GM19099 (cell line): ENCODE results near the gene TAGLN3.

Experiments used
- POLR2A ChIP-seq: IDR thresholded peaks from 3 replicates; pipeline ENCODE4 v1.6.1; 2011; ENCODE audit warnings: low read depth; ENCODE audit not compliant: insufficient read length; ENCODE audit errors: extremely low read depth

TAGLN3 gene

GRCh38 chr3:111999484-112000324 lies 982 bp downstream of the TAGLN3 start:
- no peak for TF ChIP-seq POLR2A

DNA sequence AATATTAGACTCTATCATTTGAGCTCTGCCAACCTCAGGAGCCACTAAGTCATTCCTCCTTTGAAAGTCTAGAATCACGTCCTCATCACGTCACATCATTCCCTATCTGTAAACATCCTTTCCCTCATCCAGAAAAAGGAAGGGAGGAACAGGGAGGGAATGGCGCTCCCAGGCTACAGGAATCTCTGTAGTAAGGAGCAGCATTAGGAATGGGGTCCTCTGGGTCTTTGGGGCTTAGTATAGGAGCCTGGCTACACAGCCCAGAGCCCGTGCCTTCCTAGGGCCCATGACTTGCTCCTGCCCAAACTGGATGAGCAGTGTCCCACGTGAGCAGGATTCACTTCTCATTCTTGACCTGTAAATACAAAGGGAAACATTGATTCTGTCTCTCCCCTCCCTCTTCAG lies 1.6 kb downstream of the TAGLN3 start:
- TF ChIP-seq POLR2A: no peak

DNA sequence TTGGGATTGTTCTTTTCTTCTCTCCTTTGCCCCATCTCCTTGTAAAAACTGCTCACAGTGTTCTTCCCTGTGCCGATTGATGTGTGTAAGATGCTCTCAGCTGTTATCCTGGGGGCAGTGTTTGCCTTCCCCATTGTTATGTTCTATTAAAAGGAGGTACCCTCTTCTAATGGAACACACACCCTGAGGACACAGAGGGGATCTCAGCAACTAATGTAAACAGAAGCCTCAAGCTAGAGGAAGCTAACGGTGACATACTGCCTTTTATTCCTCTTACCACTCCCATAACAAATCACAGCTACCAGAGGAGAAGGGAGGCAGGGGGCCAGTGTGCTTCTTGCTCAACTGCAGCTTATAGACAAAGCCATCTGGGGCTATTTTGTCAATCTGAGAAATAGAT lies 2.2 kb downstream of the TAGLN3 start:
- no peak for TF ChIP-seq POLR2A

- TF ChIP-seq POLR2A: no peak
Observed at GRCh38 chr3:112001526-112001925, 2.8 kb downstream of the TAGLN3 start.

DNA sequence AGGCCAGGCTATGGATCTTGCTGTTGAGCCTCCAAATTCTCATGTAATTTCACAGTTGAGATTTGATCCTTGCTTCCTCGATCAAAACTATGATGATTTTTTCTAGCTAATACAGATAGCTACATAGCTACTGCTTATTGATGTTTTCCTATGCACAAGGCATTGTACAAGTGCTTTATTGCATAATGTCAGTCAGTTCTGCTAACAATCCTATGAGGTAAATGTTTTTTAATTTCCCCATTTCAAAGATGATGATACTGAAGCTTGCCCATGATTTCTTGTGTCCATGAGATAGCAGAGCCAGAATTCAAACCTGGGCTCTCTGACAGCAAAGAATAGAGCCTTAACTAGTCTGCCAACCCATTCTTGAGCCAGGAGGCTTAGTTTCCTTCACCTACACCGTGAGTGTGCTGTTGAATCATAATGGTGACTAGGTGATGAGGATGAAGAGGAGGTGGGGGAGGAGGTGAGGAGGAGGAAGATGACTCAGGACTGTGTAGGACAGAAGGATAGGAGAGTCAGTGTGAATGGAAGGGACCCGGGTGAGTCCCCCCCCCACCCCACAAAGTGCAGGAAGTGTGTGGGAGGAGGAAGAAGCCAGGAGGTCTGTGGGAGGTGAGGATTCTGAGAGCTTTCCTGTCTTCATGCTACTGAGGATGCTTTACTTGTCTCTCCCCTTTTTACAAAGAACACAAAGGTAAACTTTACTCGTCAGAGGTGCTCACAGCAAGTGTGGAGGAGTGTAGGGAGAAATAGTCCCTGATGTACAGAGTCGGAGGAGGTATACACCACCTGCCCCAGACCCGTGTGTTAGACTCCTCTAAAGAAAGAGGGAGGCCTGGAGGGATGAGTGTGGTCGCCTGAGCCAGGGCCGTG lies 3.6 kb downstream of the TAGLN3 start:
- TF ChIP-seq POLR2A: no peak

DNA sequence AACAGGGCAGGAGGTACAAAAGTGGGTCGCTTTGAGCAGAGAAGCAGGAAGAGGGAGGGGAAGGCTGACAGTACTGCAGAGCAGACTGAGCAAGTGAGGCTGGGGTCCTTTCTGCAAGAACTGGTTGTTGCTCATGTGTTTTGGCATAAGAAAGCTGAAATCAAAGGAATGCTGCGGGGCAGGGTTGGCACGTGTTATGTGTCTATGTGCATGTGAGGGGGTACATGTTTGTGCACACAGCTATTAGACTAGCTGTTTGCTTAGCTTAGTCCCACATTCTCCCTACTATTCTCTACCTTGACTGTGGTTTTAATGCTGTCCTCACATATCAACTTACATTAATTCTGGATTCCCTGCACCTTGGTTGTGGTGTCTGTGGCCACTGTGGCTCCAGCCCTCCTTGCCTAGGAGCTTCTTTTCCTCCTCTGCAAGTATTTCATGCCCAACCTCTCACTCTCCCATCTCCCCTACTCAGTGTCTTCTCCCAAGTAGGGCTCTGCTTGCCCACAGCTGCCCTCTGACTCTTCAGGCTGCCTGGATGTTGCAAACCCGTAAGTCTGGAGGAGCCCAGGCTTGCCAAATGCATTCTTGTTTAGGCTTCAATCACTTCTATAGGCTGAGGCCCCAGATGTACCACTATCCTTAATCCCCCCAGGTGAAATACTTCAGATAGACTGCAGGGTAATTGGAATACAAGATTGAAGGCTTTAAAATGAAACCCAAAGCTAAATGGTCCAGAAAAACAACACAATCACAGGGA lies 4.8 kb downstream of the TAGLN3 start:
- TF ChIP-seq POLR2A: no peak

GRCh38 chr3:112004187-112004586 lies 5.5 kb downstream of the TAGLN3 start:
- TF ChIP-seq POLR2A: no peak

GRCh38 chr3:112004669-112005068 lies 5.9 kb downstream of the TAGLN3 start:
- TF ChIP-seq POLR2A: no peak

- TF ChIP-seq POLR2A: no peak
Observed at GRCh38 chr3:112005091-112005672, 6.5 kb downstream of the TAGLN3 start.

GRCh38 chr3:112007633-112008032 lies 8.9 kb downstream of the TAGLN3 start:
- no peak for TF ChIP-seq POLR2A

GRCh38 chr3:112009670-112010069 lies 10.9 kb downstream of the TAGLN3 start:
- no peak for TF ChIP-seq POLR2A

- TF ChIP-seq POLR2A: no peak
Observed at GRCh38 chr3:112010636-112011035, 11.9 kb downstream of the TAGLN3 start.

DNA sequence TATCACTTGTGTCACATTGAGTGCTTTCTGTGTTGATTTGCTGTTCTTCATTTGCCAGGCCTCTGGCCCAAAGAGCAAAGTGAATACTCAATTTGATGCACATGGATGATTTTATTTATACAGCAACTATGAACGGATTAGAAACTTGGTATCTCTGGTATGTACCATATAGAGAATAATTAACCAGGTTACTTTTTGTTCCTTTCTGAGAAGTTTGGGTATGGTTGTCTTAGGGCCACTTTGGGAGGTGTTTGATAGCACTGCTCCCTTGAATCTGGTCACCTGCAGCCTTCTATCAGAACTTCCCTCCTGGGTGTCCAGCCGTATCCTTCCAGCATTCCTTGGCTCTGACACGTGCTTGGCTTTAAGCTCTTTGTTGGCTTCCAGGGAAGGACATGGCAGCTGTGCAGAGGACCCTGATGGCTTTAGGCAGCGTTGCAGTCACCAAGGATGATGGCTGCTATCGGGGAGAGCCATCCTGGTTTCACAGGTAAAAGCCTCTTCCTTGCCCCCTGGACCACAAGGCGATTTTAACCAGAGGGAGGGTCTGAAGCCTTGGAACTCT lies 12.7 kb downstream of the TAGLN3 start:
- no peak for TF ChIP-seq POLR2A

- TF ChIP-seq POLR2A: no peak
Observed at GRCh38 chr3:112012205-112012992, 13.7 kb downstream of the TAGLN3 start.
